Measurements from ENCODE around the gene NCR3LG1.

NCR3LG1 gene, protein sequence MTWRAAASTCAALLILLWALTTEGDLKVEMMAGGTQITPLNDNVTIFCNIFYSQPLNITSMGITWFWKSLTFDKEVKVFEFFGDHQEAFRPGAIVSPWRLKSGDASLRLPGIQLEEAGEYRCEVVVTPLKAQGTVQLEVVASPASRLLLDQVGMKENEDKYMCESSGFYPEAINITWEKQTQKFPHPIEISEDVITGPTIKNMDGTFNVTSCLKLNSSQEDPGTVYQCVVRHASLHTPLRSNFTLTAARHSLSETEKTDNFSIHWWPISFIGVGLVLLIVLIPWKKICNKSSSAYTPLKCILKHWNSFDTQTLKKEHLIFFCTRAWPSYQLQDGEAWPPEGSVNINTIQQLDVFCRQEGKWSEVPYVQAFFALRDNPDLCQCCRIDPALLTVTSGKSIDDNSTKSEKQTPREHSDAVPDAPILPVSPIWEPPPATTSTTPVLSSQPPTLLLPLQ

GRCh38 chr11:17351510-17352176 lies at the start of gene NCR3LG1:
NCR3LG1 (plus strand) TSS chr11:17351800; CDS start chr11:17351970, 170 bp downstream.
- peak; percentile 70 for DNase-seq

DNA sequence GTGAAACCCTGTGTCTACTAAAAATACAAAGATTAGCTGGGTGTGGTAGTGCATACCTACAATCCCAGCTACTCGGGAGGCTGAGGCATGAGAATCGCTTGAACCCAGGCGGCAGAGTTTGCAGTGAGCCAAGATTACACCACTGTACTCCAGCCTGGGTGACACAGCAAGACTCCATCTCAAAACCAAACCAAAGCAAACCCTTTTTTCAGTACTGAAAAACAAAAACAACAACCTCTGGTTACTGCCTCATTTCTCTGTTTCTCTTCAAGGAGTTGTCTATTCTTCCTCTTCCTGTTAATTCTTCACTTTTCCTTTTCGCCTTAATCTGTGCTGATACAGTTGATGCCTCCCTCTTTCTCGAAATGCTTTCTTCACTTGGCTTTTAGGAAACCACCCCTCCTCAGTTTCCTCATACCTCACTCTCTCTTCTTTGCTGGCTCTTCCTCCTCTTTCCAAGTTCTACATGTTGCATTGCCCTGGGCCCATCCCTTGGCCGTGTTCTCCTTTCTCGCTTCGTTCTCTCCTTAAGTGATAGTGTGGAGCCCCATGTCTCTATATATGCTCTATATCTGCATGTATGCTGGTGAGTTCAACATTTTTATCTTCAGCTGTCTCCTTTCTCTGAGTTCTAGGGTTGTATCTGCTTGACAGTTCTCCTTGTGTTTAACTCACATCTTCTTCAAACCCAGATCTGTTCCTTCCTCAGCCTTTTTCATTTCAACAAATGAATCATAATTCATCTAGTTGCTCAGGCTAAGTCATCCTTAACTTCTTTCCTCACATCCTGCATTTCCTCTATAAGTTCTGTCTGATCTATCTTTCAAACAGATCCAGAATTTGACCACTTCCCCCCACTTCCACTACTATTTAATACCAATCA lies 38.0 kb upstream of the NCR3LG1 start:
- no peak for DNase-seq

DNA sequence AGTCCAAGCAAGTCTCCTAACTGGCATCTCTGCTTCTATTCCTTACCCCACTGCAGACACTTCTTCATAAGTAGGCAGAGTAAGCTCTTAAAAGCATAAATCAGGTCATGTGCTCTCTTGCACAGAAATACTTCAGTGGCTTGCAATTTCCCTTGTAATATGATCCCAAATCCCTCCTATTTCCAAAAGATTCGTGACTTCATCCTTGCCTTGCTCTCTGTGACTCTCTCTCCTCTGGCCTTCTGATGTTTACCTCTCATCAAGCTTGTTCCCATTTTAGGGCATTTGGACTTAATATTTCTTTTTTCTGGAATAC lies 37.4 kb upstream of the NCR3LG1 start:
- DNase-seq, result no peak

DNA sequence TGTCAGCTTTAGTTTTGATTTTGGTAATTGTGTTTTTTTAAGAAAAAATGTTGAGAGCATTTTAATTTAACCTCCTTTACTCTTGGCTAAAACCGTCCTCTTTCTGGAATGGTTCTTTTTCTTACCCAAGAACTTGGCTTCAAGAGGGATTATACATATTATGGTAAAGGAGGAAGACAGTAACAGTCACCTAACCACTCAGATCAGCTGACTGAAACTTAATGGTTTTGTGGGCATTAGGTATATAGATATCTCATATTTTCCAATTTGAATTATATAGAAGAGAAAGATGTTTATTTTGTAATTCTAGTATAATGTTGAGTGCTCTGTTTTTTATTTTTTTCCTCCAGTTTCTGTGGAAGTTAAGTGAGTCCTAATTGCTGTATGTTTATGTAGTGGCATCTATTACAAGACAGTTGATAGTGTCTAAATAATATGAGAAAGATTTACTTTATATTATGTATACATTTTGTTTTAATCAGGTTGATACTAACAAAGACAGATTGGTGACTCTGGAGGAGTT lies 36.6 kb upstream of the NCR3LG1 start:
- no peak for DNase-seq

- DNase-seq, result no peak
These were observed 22.6 kb upstream of the NCR3LG1 start for GRCh38 chr11:17328871-17329494.

GRCh38 chr11:17331669-17332068 lies 19.9 kb upstream of the NCR3LG1 start:
- DNase-seq, result no peak

- DNase-seq, result no peak
These were observed 17.6 kb upstream of the NCR3LG1 start for GRCh38 chr11:17333799-17334586.

GRCh38 chr11:17343257-17343656 lies 8.3 kb upstream of the NCR3LG1 start:
- no peak for DNase-seq

DNA sequence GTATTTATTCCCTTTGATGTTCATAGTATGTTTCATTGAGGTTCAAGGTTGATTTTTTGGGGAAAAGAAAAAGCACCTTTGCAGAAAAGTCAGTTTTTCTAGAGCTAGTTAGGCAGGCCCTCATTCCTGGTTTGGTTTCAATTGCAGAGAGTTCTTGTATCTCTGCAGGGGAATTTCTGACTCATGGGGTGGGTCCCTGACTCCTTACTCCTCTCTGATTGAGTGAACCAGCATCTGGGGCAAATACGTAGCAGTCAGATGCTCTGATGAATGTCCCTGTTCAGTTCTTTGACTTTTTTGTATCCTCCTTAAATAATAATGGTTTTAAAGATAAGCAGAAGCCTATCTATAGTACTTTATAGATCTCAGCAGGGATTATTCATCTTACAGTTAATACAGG lies 7.7 kb upstream of the NCR3LG1 start:
- DNase-seq, result peak; percentile 77

GRCh38 chr11:17347676-17348075 lies 3.9 kb upstream of the NCR3LG1 start:
- DNase-seq, result no peak

DNA sequence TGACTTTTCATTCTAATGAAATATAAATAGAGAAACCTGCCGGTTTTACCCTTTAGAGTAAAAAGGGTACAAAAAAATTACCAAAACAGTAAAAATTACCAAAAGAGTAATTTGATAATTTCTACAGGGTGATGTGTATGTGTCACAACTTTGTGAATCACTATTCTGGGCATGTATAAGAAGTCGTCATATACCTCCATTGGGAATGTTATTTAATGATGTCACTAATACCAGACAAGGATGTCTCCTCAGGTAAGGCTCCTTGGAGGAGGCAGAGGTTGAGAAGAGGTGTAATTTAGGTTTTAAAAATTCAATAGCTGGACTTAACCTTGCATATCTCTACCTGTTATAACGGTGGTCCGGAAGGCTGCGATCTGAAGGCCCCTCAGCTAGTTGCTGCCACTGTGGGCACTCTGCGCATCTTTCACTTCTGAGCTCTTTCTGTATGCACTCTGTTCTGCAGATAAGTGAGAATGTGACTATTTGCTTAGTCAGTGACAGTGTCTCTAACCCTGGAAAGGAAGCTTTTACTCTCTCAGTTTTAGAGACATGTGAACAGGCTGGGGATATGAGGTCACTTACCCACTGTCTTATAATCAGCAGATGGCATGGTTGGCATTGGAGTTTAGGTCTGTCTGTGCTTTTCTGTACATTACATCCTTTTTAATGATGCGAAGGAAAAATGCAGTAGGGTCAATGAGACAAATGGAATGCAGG lies 987 bp upstream of the NCR3LG1 start:
- DNase-seq, result no peak

GRCh38 chr11:17351172-17351509 lies 459 bp upstream of the NCR3LG1 start:
- no peak for DNase-seq

DNA sequence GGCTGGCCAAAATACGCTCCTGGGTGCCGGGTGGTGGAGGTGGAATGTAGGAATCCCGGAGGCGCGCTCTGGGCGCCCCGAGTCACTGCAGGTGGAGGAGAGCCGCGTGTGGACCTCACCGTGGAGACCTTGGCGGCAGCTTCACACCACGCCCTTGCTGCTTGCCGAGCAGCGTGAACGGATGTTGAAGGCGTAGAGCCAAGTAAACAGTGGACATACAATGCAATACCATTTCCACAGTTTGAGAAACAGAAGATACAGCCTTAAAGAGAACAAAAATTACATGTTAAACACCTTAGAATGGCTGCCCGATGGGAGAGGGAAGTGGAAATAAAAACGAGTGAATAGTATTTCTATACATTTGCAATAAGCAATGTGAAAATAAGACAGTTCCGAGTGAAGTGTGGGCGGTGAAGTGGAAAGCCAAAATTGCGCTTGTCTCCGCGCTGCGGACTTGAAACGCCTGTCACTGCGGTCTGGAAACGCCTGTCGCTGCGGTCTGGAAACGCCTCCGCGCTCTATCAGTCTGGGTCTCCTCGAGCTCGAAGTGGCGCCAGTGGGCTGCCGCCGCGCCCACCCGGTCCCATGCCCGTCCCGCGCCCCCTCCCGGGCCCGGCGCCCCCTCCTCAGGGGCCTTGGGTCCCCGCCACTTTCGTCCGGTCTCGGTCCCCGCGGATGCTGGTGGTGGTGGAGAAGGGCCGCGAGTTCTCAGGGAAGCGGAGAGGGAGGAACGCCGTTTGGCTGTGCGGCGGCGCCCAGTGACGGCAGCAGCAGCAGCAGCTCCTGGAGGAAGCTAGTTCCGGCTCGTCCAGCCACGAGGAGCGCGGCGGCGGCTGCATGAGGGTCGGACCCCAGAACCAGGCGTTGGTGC lies 1.6 kb downstream of the NCR3LG1 start:
- DNase-seq, result peak; percentile 89

DNA sequence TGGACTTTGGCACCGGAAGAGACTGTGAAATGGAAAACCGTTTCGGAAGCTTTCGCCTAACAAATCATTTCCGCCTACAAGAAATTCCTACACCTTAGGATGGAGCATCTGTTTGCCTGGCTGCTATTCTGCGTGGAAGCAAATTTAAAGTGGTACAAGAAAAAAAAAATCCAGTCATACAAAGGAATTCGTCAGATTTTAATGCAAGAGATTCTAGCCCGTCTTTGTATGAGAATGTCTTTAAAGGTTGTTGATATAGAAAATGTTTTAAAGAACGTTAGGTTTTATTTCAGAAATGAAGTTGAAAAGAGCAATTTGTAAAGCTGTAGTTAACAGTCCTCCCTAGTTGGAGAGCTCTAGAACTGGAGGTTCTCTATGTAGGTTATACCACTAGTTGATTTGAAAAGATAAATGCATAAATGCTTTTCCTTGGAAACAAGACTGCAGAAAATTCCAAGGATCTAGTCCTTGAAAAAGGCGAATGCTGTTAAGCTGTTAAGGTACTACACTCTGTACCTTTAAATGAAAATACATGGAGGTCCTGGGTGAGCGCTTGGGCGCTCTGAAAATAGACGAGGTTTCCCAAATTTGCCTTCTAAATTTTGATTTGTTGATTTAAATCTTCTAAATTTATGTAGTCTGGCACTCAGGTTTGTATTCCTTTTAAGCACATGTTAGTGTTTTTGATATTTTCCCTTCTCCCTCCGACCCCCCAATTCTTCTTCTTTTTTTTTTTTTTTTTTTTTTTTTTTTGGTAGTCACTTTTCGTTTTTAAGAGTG lies 2.4 kb downstream of the NCR3LG1 start:
- DNase-seq, result no peak

- peak; percentile 75 for DNase-seq
These were observed 3.0 kb downstream of the NCR3LG1 start for GRCh38 chr11:17354601-17354991.

GRCh38 chr11:17366495-17366894 lies 14.9 kb downstream of the NCR3LG1 start:
- DNase-seq, result peak; percentile 6

GRCh38 chr11:17368551-17368950 lies 17.0 kb downstream of the NCR3LG1 start:
- DNase-seq, result no peak

DNA sequence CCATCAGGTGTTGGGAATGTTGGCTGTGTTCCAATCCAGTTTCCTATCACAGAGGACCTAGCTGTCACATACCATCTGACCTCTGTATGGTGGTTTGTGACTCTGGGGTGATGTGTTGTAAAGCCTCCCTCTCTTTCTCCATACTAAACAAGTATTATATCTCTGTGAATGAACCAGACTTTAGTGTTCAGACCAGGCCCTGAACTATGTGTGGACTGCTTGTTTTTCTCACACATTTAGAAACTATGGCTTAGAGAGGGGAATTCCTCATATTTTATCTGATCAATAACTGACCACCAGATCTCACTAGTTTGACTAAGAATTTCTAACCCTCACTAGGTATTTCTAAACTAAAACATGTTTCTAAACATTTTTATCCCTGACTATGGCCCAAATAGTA lies 17.5 kb downstream of the NCR3LG1 start:
- no peak for DNase-seq

- DNase-seq, result no peak
These were observed 18.2 kb downstream of the NCR3LG1 start for GRCh38 chr11:17369684-17370243.
